Measurements from ENCODE around the gene KRTAP2-1. TPM values are rescaled to one million over a fixed set of nuclear protein-coding genes. Genes with fewer than 3 reads are reported as not detected.

The KRTAP2-1 gene
- total and polyA plus RNA-seq, 2 of the 8 experiments (the other 6 are each of a cell fraction or from before 2014, with no cell fraction given), result not detected

- TF ChIP-seq YY1 (IDR thresholded peaks at IDR 0.05; ENCODE audit: low read depth, low read length), result no peak
- TF ChIP-seq SP2 (IDR thresholded peaks at IDR 0.05; ENCODE audit: low read length), result no peak
- TF ChIP-seq RAD21 (IDR thresholded peaks at IDR 0.05 in 1 of 2, conservative IDR thresholded peaks at IDR 0.05 in 1 of 2; ENCODE audit: low read depth in 2 of 2, low read length in 2 of 2), result no peak
- TF ChIP-seq SIN3A (conservative IDR thresholded peaks at IDR 0.05 in 1 of 2, IDR thresholded peaks at IDR 0.05 in 1 of 2; ENCODE audit: low read depth in 1 of 2, low read length in 2 of 2), result no peak
- no peak for TF ChIP-seq SIX5 (IDR thresholded peaks at IDR 0.05; ENCODE audit: low read depth, low read length)
- no peak for TF ChIP-seq SIRT6 (IDR thresholded peaks at IDR 0.05; ENCODE audit: low read length)
Measured at GRCh38 chr17:41029633-41030245, 17.4 kb downstream of the KRTAP2-1 start, which contains the start of gene KRTAP1-4 (continued).

Measured in H1 (cell line).